Heart left ventricle (tissue), 13 donors: ENCODE results near the gene NCOA5.

ENCODE experiments used
- POLR2A ChIP-seq, 2 donors: fragments of 450-650 bp; IDR thresholded peaks; one replicate each; pipeline ENCODE4 v1.6.1; 2017; ENCODE audit warnings: antibody characterized with exemption in 2 of 2, mild to moderate bottlenecking in 2 of 2, moderate library complexity in 2 of 2
- TF ChIP-seq, protein P1 (sequence below), 12 donors: fragments of 200-600 bp; sonication (generic) in 4 of 12; IDR thresholded peaks; one replicate each; pipeline versions ENCODE4 v1.5.0 to v1.8.0; 2018 to 2022; ENCODE audit warnings: antibody characterized with exemption in 12 of 12, mild to moderate bottlenecking in 5 of 12
- donor health status: ischemic (EF 13 %, LVEDD 7.1; RV severe dilation, severe dysfunction).
- donor health status: DM: no; HTN: yes; CAD: no.
- donor health status: DM: no; HTN: no; CAD: no.
- donor health status: ischemic (EF 25% LVEDD 6.9; RV normal size, moderate dysfunction).
- donor health status: ischemic (EF 25% LVEDD 5.7; RV mildly dilated, moderate dysfunction).
- donor health status: ischemic (EF 35%, LVEDD 5.7; RV mildly dilated, moderate dysfunction).
- donor health status: nonischemic (EF 11% LVEDD 7.7; RV severe dilation, severe dysfunction).
- donor health status: DM: yes; HTN: yes; CAD: no.
- donor health status: PGD.
- donor health status: ischemic (EF 29% LVEDD 5.4; RV normal size, mild dysfunction).
- donor health status: nonischemic (EF 23%, LVEDD 6.1; RV moderate dilation, normal function).

DNA sequence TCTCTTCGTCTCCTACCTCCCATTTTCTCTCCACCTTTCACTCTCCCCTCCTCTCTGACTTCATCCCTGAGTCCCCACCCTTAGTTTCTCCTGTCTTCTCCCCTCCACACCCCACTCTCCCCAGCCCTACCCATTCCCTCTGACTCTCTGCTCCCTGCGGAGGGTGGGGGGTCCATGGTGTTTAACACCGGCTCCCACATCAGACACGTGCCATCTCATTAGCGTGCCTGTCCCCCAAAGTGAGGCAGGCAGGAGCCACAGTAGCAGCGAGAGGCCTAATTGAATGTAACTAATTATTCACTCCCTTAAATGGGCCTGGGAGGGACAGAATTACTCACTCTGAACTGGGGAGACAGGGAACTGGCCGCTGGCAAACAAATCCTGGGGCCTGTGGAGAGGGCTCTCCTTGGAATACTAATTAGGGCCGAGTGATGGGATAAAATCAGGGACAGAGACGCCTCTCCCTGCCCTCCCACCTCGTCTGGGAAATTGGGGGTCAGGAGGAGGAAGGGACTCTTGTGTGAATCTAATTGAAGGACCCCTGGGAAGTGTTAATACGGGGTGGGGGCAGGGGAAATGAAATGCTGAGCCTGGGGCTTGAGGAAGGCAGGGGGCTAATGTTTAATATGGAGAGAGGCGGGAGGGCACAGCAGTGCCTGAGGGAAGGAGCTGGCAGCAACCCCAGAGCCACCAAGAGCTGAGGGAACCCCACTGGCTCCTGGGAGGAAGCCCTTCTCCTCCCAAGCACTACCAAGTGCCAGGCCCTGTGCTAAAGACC, 46.3 kb upstream of the NCOA5 start:
- TF ChIP-seq, protein P1, sequence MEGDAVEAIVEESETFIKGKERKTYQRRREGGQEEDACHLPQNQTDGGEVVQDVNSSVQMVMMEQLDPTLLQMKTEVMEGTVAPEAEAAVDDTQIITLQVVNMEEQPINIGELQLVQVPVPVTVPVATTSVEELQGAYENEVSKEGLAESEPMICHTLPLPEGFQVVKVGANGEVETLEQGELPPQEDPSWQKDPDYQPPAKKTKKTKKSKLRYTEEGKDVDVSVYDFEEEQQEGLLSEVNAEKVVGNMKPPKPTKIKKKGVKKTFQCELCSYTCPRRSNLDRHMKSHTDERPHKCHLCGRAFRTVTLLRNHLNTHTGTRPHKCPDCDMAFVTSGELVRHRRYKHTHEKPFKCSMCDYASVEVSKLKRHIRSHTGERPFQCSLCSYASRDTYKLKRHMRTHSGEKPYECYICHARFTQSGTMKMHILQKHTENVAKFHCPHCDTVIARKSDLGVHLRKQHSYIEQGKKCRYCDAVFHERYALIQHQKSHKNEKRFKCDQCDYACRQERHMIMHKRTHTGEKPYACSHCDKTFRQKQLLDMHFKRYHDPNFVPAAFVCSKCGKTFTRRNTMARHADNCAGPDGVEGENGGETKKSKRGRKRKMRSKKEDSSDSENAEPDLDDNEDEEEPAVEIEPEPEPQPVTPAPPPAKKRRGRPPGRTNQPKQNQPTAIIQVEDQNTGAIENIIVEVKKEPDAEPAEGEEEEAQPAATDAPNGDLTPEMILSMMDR (IDR thresholded peaks at IDR 0.05), result no peak
- no peak for TF ChIP-seq POLR2A (IDR thresholded peaks at IDR 0.05)
